Suprapubic skin (tissue), 4 donors: Measurements from ENCODE around the gene CAMSAP1. TPM values are rescaled to one million over a fixed set of nuclear protein-coding genes. Genes with fewer than 3 reads are reported as not detected.

Source experiments
- DNase-seq, 2 donors: peaks; one replicate each; pipeline ENCODE4 v3.0.0-alpha.2; 2019; ENCODE audit warnings: low spot score in 2 of 2
- H3K27ac ChIP-seq: fragments of 200-600 bp; sonication (generic); one replicate; pipeline ENCODE4 v1.5.1; 2019
- H3K27me3 ChIP-seq: fragments of 200-600 bp; sonication (generic); one replicate; pipeline ENCODE4 v1.5.1; 2019
- H3K36me3 ChIP-seq: fragments of 200-600 bp; sonication (generic); one replicate; pipeline ENCODE4 v1.5.1; 2019
- H3K4me1 ChIP-seq: fragments of 200-600 bp; sonication (generic); one replicate; pipeline ENCODE4 v1.5.1; 2019
- H3K4me3 ChIP-seq: fragments of 200-600 bp; sonication (generic); one replicate; pipeline ENCODE4 v1.5.1; 2019; ENCODE audit warnings: mild to moderate bottlenecking
- H3K9me3 ChIP-seq: fragments of 200-600 bp; sonication (generic); one replicate; pipeline ENCODE4 v1.5.1; 2019
- CTCF ChIP-seq, 2 donors: fragments of 200-600 bp in 1 of 2; fragments of 450-650 bp in 1 of 2; sonication (generic) in 1 of 2; IDR thresholded peaks; one replicate each; pipeline ENCODE4 v1.5.1; 2016 to 2019; ENCODE audit warnings: antibody characterized with exemption in 2 of 2, mild to moderate bottlenecking in 1 of 2, moderate library complexity in 1 of 2
- EP300 ChIP-seq: sonication (generic); formaldehyde crosslinking; IDR thresholded peaks from one replicate; pipeline ENCODE4 v1.6.1; 2017; ENCODE audit warnings: antibody characterized with exemption
- POLR2A ChIP-seq, 2 donors: fragments of 450-650 bp; IDR thresholded peaks; one replicate each; pipeline ENCODE4 v1.6.1; 2017; ENCODE audit warnings: antibody characterized with exemption in 2 of 2, mild to moderate bottlenecking in 2 of 2, moderate library complexity in 2 of 2
- POLR2AphosphoS5 ChIP-seq, 3 donors: sonication (generic); formaldehyde crosslinking; IDR thresholded peaks; one replicate each; pipeline ENCODE4 v1.6.1; 2017; ENCODE audit warnings: antibody characterized with exemption in 3 of 3
- WGBS: methylation state at CpG from one replicate; pipeline ENCODE4 v1.1.5; 2018; 5-methylcytosine and 5-hydroxymethylcytosine counted together
- total RNA-seq, 4 donors: library from RNA; depleted of rRNA; stranded (reverse); fragments of >200 nt; gene quantifications; one replicate each; pipeline ENCODE4 v1.1.0, GENCODE V29; 2016

The CAMSAP1 gene
- total RNA-seq, 4 donors from 2014 or later, result 42.0 to 58.3 (median 54.9) TPM

- Histone ChIP-seq H3K4me3 (no peak overlapping the region), H3K9me3 (no peaks in the 10 kb centered on the region), H3K4me1 (no peaks in the 10 kb centered on the region), H3K27me3 (no peaks in the 10 kb centered on the region), H3K27ac (no peak overlapping the region), H3K36me3 (peaks cover 76% of the 10 kb centered on the region)
- TF ChIP-seq POLR2A (IDR thresholded peaks at IDR 0.05) (no peak), POLR2AphosphoS5 (IDR thresholded peaks at IDR 0.05) (no peak), EP300 (no peak), CTCF (IDR thresholded peaks at IDR 0.05) (no peak)
- 95% methylated on average over 12 of the region's 12 CpGs for WGBS
- peak in 1 of 2 donors; percentile 31 for DNase-seq
Measured at GRCh38 chr9:135823036-135823435, 84.3 kb downstream of the CAMSAP1 start.

GRCh38 chr9:135822374-135822755, 85.0 kb downstream of the CAMSAP1 start:
- DNase-seq, result peak in 1 of 2 donors; percentile 13
- Histone ChIP-seq H3K9me3 (no peaks in the 10 kb centered on the region), H3K27ac (no peak overlapping the region), H3K27me3 (no peaks in the 10 kb centered on the region), H3K36me3 (peaks cover 79% of the 10 kb centered on the region), H3K4me1 (no peaks in the 10 kb centered on the region), H3K4me3 (no peak overlapping the region)
- TF ChIP-seq CTCF (IDR thresholded peaks at IDR 0.05) (no peak), POLR2AphosphoS5 (IDR thresholded peaks at IDR 0.05) (no peak), POLR2A (IDR thresholded peaks at IDR 0.05) (no peak), EP300 (no peak)
- WGBS, result 94% methylated on average over 18 of the region's 18 CpGs

- DNase-seq, result peak in 1 of 2 donors; percentile 42
- no peaks in the 10 kb centered on the region for H3K27me3 ChIP-seq
- H3K9me3 ChIP-seq, result no peaks in the 10 kb centered on the region
- no peak overlapping the region for H3K27ac ChIP-seq
- no peak for TF ChIP-seq EP300
- TF ChIP-seq POLR2A (IDR thresholded peaks at IDR 0.05), result no peak
- no peak for TF ChIP-seq CTCF (IDR thresholded peaks at IDR 0.05)
- TF ChIP-seq POLR2AphosphoS5 (IDR thresholded peaks at IDR 0.05), result no peak
- 94% methylated on average over 23 of the region's 27 CpGs for WGBS
- no peaks in the 10 kb centered on the region for H3K4me1 ChIP-seq
- no peak overlapping the region for H3K4me3 ChIP-seq
- peaks cover 84% of the 10 kb centered on the region for H3K36me3 ChIP-seq
Measured at GRCh38 chr9:135821733-135822373, 85.5 kb downstream of the CAMSAP1 start.

- DNase-seq, result peak in 1 of 2 donors; percentile 35
- TF ChIP-seq CTCF (IDR thresholded peaks at IDR 0.05) (no peak), POLR2AphosphoS5 (IDR thresholded peaks at IDR 0.05) (no peak), POLR2A (IDR thresholded peaks at IDR 0.05) (no peak), EP300 (no peak)
- H3K36me3 ChIP-seq, result peaks cover 88% of the 10 kb centered on the region
- 98% methylated on average over 16 of the region's 20 CpGs for WGBS
- no peak overlapping the region for H3K27ac ChIP-seq
- H3K4me1 ChIP-seq, result no peaks in the 10 kb centered on the region
- no peaks in the 10 kb centered on the region for H3K27me3 ChIP-seq
- H3K4me3 ChIP-seq, result no peak overlapping the region
- H3K9me3 ChIP-seq, result no peaks in the 10 kb centered on the region
Measured at GRCh38 chr9:135821116-135821515, 86.2 kb downstream of the CAMSAP1 start.

- TF ChIP-seq CTCF (IDR thresholded peaks at IDR 0.05) (no peak), POLR2A (IDR thresholded peaks at IDR 0.05) (no peak), EP300 (no peak), POLR2AphosphoS5 (IDR thresholded peaks at IDR 0.05) (no peak)
- Histone ChIP-seq H3K9me3 (no peaks in the 10 kb centered on the region), H3K27me3 (no peaks in the 10 kb centered on the region), H3K4me3 (no peak overlapping the region), H3K4me1 (no peaks in the 10 kb centered on the region), H3K36me3 (peaks cover 90% of the 10 kb centered on the region), H3K27ac (no peak overlapping the region)
- WGBS, result 96% methylated on average over 13 of the region's 18 CpGs
- peak in 1 of 2 donors; percentile 59 for DNase-seq
Measured at GRCh38 chr9:135820661-135821060, 86.7 kb downstream of the CAMSAP1 start.
